GM19023 (cell line): ENCODE measurements around the gene MYL7.
"Not testable (repeated sequence)": the region's sequence is repeated elsewhere in the genome, so short reads cannot be mapped to it uniquely, and the experiment has no call there.

Experiments
- ATAC-seq: cut with Tn5 transposase; IDR thresholded peaks from one replicate; pipeline ENCODE4 v1.9.1; 2021; ENCODE audit warnings: mild to moderate bottlenecking, moderate library complexity; ENCODE audit not compliant: unreplicated experiment

MYL7 gene

GRCh38 chr7:44133295-44133694 is 7.8 kb downstream of the MYL7 start:
- ATAC-seq, result no peak

- no peak for ATAC-seq
Observed at GRCh38 chr7:44132039-44132438, 9.1 kb downstream of the MYL7 start.

- no peak for ATAC-seq
Observed at GRCh38 chr7:44131173-44132029, 9.7 kb downstream of the MYL7 start.

GRCh38 chr7:44128721-44129582 is 12.2 kb downstream of the MYL7 start:
- no peak for ATAC-seq

GRCh38 chr7:44127161-44127560 is 14.0 kb downstream of the MYL7 start:
- no peak for ATAC-seq

- ATAC-seq, result not testable (repeated sequence)
Observed at GRCh38 chr7:44126574-44126973, 14.6 kb downstream of the MYL7 start.

GRCh38 chr7:44124822-44125202 is 16.3 kb downstream of the MYL7 start:
- no peak for ATAC-seq

GRCh38 chr7:44123190-44124003 is 17.7 kb downstream of the MYL7 start, which contains the start of gene POLD2:
Gene POLD2 (minus strand): TSS chr7:44123548. CDS start chr7:44122053, 1,495 bp downstream.
- peak; percentile 99 for ATAC-seq

GRCh38 chr7:44122529-44122928 is 18.6 kb downstream of the MYL7 start:
- ATAC-seq, result no peak

- ATAC-seq, result no peak
Observed at GRCh38 chr7:44121761-44122420, 19.2 kb downstream of the MYL7 start.

GRCh38 chr7:44120395-44120794 is 20.7 kb downstream of the MYL7 start:
- ATAC-seq, result no peak

- no peak for ATAC-seq
Observed at GRCh38 chr7:44119829-44120380, 21.2 kb downstream of the MYL7 start.

GRCh38 chr7:44117801-44118429 is 23.2 kb downstream of the MYL7 start:
- ATAC-seq, result no peak

GRCh38 chr7:44116789-44117666 is 24.1 kb downstream of the MYL7 start:
- ATAC-seq, result no peak

- ATAC-seq, result no peak
Observed at GRCh38 chr7:44116087-44116788, 24.9 kb downstream of the MYL7 start.

- ATAC-seq, result no peak
Observed at GRCh38 chr7:44114586-44115310, 26.4 kb downstream of the MYL7 start.

GRCh38 chr7:44113764-44114354 is 27.3 kb downstream of the MYL7 start:
- ATAC-seq, result no peak
